Liver (tissue), 3 donors: ENCODE measurements around the gene CRLF1.

Experiments
- FOXA1 ChIP-seq: IDR thresholded peaks from 2 replicates; pipeline ENCODE4 v1.6.1; 2016; ENCODE audit warnings: antibody characterized with exemption
- FOXA2 ChIP-seq: IDR thresholded peaks from 2 replicates; pipeline ENCODE4 v1.6.1; 2016; ENCODE audit warnings: antibody characterized with exemption
- GABPA ChIP-seq, 2 donors: IDR thresholded peaks in 1 of 2; conservative IDR thresholded peaks in 1 of 2; 2 replicates each; pipeline ENCODE4 v1.6.1; 2016; ENCODE audit warnings: antibody characterized with exemption in 2 of 2, mild to moderate bottlenecking in 1 of 2, moderate library complexity in 1 of 2
- JUND ChIP-seq, 2 donors: IDR thresholded peaks; 2 replicates each; pipeline ENCODE4 v1.6.1; 2016; ENCODE audit warnings: antibody characterized with exemption in 2 of 2
- SP1 ChIP-seq: IDR thresholded peaks from 2 replicates; pipeline ENCODE4 v1.6.1; 2018; ENCODE audit warnings: antibody characterized with exemption, mild to moderate bottlenecking
- TAF1 ChIP-seq: conservative IDR thresholded peaks from 2 replicates; pipeline ENCODE4 v1.6.1; 2016; ENCODE audit warnings: antibody characterized with exemption, mild to moderate bottlenecking
- YY1 ChIP-seq: IDR thresholded peaks from 2 replicates; pipeline ENCODE4 v1.6.1; 2016; ENCODE audit warnings: antibody characterized with exemption, mild to moderate bottlenecking
- TF ChIP-seq, protein P1 (sequence below): fragments of 150-350 bp; IDR thresholded peaks from 2 replicates; pipeline ENCODE4 v1.5.1; 2017; ENCODE audit warnings: improper control_type of control experiment, low read depth, low read length; ENCODE audit not compliant: missing input control
- TF ChIP-seq, protein P2 (sequence below): IDR thresholded peaks from 2 replicates; pipeline ENCODE4 v1.6.1; 2016; ENCODE audit warnings: antibody characterized with exemption, mild to moderate bottlenecking
- donor health status: healthy.
- donor health status: healthy.

DNA sequence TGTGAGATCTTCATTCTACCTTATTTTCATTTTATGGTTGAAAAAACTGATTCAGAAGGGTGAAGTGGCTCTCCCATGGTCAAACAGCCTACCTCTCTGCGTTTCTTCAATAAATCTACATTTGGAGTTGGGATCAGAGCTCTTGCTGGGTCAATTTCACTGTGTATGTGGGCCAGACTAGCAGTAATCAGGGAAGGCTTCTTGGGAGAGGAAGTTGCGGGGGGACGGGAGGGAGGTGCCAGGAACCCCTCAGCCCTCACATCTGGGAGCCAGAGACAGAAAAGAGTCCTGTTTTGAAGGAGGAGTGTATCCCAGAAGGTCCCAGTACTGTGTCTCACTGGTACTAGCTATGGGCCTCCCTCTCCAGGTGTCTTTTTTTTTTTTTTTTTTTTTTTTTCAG lies 48.0 kb downstream of the CRLF1 start:
- TF ChIP-seq, protein P1, sequence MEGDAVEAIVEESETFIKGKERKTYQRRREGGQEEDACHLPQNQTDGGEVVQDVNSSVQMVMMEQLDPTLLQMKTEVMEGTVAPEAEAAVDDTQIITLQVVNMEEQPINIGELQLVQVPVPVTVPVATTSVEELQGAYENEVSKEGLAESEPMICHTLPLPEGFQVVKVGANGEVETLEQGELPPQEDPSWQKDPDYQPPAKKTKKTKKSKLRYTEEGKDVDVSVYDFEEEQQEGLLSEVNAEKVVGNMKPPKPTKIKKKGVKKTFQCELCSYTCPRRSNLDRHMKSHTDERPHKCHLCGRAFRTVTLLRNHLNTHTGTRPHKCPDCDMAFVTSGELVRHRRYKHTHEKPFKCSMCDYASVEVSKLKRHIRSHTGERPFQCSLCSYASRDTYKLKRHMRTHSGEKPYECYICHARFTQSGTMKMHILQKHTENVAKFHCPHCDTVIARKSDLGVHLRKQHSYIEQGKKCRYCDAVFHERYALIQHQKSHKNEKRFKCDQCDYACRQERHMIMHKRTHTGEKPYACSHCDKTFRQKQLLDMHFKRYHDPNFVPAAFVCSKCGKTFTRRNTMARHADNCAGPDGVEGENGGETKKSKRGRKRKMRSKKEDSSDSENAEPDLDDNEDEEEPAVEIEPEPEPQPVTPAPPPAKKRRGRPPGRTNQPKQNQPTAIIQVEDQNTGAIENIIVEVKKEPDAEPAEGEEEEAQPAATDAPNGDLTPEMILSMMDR = no peak
- no peak for TF ChIP-seq TAF1
- no peak for TF ChIP-seq FOXA1
- no peak for TF ChIP-seq JUND (IDR thresholded peaks at IDR 0.05)
- TF ChIP-seq GABPA (IDR thresholded peaks at IDR 0.05 in 1 of 2, conservative IDR thresholded peaks at IDR 0.05 in 1 of 2) = no peak
- no peak for TF ChIP-seq FOXA2
- TF ChIP-seq, protein P2, sequence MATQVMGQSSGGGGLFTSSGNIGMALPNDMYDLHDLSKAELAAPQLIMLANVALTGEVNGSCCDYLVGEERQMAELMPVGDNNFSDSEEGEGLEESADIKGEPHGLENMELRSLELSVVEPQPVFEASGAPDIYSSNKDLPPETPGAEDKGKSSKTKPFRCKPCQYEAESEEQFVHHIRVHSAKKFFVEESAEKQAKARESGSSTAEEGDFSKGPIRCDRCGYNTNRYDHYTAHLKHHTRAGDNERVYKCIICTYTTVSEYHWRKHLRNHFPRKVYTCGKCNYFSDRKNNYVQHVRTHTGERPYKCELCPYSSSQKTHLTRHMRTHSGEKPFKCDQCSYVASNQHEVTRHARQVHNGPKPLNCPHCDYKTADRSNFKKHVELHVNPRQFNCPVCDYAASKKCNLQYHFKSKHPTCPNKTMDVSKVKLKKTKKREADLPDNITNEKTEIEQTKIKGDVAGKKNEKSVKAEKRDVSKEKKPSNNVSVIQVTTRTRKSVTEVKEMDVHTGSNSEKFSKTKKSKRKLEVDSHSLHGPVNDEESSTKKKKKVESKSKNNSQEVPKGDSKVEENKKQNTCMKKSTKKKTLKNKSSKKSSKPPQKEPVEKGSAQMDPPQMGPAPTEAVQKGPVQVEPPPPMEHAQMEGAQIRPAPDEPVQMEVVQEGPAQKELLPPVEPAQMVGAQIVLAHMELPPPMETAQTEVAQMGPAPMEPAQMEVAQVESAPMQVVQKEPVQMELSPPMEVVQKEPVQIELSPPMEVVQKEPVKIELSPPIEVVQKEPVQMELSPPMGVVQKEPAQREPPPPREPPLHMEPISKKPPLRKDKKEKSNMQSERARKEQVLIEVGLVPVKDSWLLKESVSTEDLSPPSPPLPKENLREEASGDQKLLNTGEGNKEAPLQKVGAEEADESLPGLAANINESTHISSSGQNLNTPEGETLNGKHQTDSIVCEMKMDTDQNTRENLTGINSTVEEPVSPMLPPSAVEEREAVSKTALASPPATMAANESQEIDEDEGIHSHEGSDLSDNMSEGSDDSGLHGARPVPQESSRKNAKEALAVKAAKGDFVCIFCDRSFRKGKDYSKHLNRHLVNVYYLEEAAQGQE = no peak
- TF ChIP-seq SP1 = no peak
- TF ChIP-seq YY1 = no peak
